ENCODE results near the gene TPT1. TPM values are rescaled to one million over a fixed set of nuclear protein-coding genes. Genes with fewer than 3 reads are reported as not detected.

TPT1 gene
- 1,911 and 2,036 TPM in 2 replicates for total RNA-seq

DNA sequence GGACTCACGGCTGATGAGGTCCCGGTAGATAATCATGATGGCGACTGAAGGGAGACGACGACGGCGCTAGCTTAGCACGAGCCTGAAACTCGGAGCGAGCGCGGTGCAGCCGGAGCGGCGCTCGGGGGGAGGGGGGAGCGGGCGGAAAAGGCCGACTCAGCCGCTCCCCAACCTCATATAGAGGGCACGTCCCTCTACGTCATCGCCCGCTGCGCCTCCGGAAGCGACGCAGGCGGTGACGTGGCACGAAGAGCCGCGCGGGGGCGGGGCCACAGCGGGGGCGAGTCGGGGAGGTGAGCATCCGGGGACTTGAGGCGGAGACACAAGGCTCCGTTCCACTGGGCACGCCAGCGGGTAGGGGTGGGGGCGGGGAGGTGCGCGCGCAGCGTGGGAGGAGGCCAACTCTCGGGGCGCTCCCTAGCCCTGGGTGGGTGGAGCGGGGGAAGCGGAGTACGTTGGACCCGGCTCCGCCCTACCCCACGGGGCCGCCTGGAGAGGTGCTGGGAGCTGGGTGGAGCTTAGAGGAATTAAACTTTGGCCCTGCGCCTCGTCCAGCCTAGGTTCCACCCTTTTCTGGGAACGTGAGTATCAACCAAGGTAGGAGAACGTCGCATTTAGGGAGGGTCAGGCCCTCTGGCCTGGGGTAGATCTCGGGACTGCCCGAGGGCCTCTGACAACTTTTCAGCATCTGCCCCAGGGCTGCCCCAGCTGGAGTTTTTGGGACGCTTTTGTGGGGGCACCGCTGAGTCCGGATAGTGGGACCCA is at the start of gene TPT1:
Gene TPT1 (minus strand): TSS at position 150 of the 765 bp plus-strand sequence. CDS start 114 bp downstream, at position 36.

Other genes starting within 250 kb of the TPT1 start
- gene GTF2F2, start 220.7 kb downstream of the TPT1 start, total RNA-seq, result 33.6 and 37.0 TPM in 2 replicates
- not detected in 2 replicates for gene KCTD4, start 140.1 kb downstream of the TPT1 start, total RNA-seq
- 15.9 and 26.0 TPM in 2 replicates for gene SLC25A30, start 77.2 kb upstream of the TPT1 start, total RNA-seq
- gene COG3, start 123.8 kb upstream of the TPT1 start, total RNA-seq, result 29.6 and 33.1 TPM in 2 replicates